HUES48 (cell line): ENCODE data around the gene HRK.
A peak's percentile ranks its signal among the peaks of the same experiment; 100 is the strongest.

Experiments
- H3K27ac ChIP-seq: one replicate; pipeline ENCODE4 v1.7.0; 2013; ENCODE audit warnings: low read depth, low read length, inconsistent platforms
- H3K27me3 ChIP-seq: 2 replicates; pipeline ENCODE4 v1.6.1; 2013; ENCODE audit warnings: mild to moderate bottlenecking, low read length; ENCODE audit not compliant: control insufficient read depth, insufficient read depth
- H3K36me3 ChIP-seq: 2 replicates; pipeline ENCODE4 v1.6.1; 2013; ENCODE audit warnings: low read length; ENCODE audit not compliant: control insufficient read depth, insufficient read depth
- H3K4me1 ChIP-seq: 2 replicates; pipeline ENCODE4 v1.6.1; 2013; ENCODE audit warnings: mild to moderate bottlenecking, low read length; ENCODE audit not compliant: control insufficient read depth, insufficient read depth
- H3K4me3 ChIP-seq: 2 replicates; pipeline ENCODE4 v1.5.1; 2013; ENCODE audit warnings: mild to moderate bottlenecking, low read depth, low read length
- H3K9ac ChIP-seq: 2 replicates; pipeline ENCODE4 v1.6.1; 2013; ENCODE audit warnings: mild to moderate bottlenecking, low read depth, low read length, moderate library complexity
- H3K9me3 ChIP-seq: 2 replicates; pipeline ENCODE4 v1.6.1; 2013; ENCODE audit warnings: low read length; ENCODE audit not compliant: control insufficient read depth, insufficient read depth

The HRK gene

DNA sequence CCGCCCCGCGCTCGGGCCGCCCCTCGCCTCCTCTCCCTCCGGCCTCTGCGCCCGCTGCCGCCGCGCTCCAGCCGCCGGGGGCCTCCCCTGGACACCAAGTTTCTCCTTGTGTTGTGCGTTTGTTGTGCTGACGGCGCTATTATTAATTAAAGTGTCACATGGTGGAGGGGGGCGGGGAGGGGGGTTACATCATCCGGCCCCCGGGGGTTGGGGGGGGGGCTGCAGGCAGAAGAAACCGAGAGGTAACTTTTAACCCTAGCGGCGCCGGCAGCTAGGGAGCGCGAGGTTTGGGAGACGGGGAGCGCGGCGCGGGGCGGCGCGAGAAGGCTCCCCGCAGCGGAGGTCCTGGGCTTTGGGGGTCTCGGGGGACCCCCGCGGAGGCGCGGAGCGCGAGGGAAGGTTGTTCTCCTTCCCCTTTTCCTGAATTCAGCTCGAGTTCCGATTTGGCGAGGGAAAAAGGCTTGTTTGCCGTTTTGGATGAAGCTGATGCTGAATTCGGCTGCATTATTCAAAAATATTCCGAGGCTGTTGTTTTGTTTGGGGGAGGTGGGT lies at the start of gene HRK:
Gene HRK, minus strand, starts transcription at position 117 of the 552 bp plus-strand sequence. CDS start 134 bp downstream, outside the sequence.
- Histone ChIP-seq H3K27ac (no peak within 1 kb of the TSS), H3K4me1 (peaks cover 26% of the 10 kb centered on the region), H3K36me3 (no peaks in the 10 kb centered on the region), H3K4me3 (peak within 1 kb of the TSS; percentile 78), H3K9me3 (no peaks in the 10 kb centered on the region), H3K9ac (peak within 1 kb of the TSS; percentile 70; the same call in 1 of the 2 replicates), H3K27me3 (peaks cover 70% of the 10 kb centered on the region)

DNA sequence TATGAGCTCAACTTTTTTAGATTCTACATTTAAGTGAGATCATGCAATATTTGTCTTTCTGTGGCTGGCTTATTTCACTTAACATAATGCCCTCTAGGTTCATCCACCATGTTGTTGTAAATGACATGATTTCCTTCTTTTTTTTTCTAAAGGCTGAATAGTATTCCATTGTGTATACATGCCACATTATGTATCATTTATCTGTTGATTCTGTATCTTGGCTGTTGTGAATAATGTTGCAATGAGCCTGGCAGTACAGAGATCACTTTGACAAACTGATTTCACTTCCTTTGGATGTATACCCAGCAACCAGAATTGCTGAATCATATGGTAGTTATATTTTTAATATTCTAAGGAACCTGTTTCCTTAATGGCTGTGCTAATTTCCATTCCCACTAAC lies 48.6 kb upstream of the HRK start:
- H3K27ac ChIP-seq, result no peak overlapping the region
- no peak overlapping the region for H3K4me3 ChIP-seq
- peaks cover 23% of the 10 kb centered on the region for H3K36me3 ChIP-seq

DNA sequence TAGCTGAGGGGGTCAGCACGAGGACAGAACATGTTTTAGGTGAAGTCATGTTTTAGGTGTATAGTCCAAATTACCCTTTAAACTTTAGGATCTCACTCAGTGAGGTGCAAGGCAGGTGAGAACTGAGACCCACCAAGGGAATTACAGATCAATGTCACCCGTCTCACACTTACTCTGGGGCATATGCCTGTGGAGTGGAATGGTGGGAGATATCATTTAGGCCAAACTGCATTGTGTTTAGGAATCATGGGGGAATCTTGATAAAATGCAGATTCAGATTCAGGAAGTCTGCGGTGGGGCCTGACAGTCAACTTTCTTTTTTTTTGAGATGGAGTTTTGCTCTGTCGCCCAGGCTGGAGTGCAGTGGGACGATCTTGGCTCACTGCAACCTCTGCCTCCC lies 47.3 kb upstream of the HRK start:
- Histone ChIP-seq H3K27ac (no peak overlapping the region), H3K4me1 (peaks cover 5% of the 10 kb centered on the region), H3K9ac (no peak overlapping the region), H3K36me3 (peaks cover 23% of the 10 kb centered on the region), H3K9me3 (no peaks in the 10 kb centered on the region), H3K4me3 (no peak overlapping the region), H3K27me3 (no peaks in the 10 kb centered on the region)

More for the DNA sequence above, 48.6 kb upstream of the HRK start:
- H3K4me1 ChIP-seq, result peaks cover 5% of the 10 kb centered on the region
- no peaks in the 10 kb centered on the region for H3K27me3 ChIP-seq
- no peaks in the 10 kb centered on the region for H3K9me3 ChIP-seq
- H3K9ac ChIP-seq, result no peak overlapping the region

DNA sequence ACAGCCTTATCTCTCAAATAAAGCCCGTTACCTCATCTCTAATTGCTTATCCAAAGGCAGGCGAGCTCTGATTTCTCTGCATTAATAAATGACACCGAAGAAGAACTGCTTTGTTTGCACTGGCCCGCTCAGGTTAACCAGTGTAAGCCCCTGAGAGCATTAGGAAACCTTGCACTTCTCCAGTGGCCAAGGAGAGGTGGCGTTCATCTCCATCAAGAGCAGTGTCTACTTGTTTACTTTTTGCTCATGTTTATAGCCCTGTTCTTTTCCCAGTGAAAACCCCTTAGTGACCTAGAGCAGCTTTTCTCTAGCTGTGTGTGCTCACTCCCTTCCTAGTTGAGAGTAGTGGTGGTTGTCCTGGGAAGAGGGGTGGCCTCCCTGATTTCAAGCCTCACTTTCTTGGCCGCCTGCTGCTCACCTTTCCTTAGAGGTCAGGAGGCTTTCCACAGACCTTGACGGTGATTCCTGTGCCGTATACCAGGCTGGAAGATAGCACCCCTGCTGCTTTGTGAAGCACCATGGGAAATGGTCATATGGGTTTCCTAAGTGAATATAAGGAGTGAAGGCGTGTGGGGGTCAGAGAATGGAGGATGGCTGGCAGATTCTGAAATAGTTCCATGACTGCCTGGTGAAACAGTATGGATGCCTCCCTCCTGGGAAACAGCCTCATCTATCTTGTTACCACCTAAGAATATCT lies 46.2 kb upstream of the HRK start:
- no peaks in the 10 kb centered on the region for H3K27me3 ChIP-seq
- H3K4me3 ChIP-seq, result no peak overlapping the region
- no peak overlapping the region for H3K27ac ChIP-seq
- no peaks in the 10 kb centered on the region for H3K9me3 ChIP-seq
- H3K9ac ChIP-seq, result no peak overlapping the region
- peaks cover 5% of the 10 kb centered on the region for H3K4me1 ChIP-seq
- peaks cover 23% of the 10 kb centered on the region for H3K36me3 ChIP-seq

DNA sequence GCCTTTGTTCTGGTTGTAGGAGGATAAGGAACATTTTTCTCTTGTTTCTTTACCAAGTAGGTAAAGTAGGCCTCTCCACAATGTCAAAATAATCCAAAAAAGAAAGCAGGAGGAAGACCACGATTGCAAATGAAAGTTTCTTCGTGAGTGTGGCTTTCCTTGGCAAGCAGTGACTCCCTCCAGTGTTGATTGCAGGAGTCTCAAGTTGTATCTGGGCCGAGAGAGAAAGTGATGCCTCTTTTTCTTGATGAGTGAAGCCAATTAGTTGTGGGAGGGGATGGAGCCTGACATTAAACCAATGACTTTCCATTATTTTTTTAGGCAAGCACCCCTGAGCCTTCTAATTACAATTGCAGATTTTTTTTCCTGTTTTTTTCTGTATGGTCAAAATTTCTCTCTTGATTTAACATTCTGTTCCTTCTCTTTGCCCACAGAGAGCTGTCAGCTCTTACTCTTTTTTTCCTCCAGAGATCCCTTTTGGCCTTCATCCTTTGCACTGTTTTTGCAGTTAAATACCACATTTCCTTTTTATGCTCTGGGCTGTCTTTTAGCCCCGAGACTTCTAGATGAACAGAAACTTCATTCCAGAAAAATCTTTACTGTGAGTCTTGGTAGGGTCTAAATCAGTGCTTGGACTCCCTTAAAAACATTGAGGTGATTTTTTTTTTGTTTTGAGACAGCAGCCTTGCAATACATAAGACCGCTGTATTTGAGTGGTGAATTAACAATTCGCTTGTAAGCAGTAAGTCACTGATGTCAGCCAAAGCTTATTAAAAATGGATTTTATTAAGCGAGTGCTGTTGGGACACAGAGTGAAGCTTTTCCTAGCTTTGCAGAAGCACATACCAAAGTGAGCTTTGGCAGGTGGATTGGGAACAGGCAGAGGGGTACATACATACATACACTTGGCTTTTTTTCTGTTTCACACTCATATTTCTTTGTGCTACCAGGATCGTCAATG lies 45.3 kb upstream of the HRK start:
- H3K36me3 ChIP-seq, result peaks cover 16% of the 10 kb centered on the region
- no peak overlapping the region for H3K4me3 ChIP-seq
- no peaks in the 10 kb centered on the region for H3K27me3 ChIP-seq
- H3K9me3 ChIP-seq, result no peaks in the 10 kb centered on the region
- H3K27ac ChIP-seq, result no peak overlapping the region
- no peak overlapping the region for H3K9ac ChIP-seq
- H3K4me1 ChIP-seq, result peaks cover 5% of the 10 kb centered on the region

DNA sequence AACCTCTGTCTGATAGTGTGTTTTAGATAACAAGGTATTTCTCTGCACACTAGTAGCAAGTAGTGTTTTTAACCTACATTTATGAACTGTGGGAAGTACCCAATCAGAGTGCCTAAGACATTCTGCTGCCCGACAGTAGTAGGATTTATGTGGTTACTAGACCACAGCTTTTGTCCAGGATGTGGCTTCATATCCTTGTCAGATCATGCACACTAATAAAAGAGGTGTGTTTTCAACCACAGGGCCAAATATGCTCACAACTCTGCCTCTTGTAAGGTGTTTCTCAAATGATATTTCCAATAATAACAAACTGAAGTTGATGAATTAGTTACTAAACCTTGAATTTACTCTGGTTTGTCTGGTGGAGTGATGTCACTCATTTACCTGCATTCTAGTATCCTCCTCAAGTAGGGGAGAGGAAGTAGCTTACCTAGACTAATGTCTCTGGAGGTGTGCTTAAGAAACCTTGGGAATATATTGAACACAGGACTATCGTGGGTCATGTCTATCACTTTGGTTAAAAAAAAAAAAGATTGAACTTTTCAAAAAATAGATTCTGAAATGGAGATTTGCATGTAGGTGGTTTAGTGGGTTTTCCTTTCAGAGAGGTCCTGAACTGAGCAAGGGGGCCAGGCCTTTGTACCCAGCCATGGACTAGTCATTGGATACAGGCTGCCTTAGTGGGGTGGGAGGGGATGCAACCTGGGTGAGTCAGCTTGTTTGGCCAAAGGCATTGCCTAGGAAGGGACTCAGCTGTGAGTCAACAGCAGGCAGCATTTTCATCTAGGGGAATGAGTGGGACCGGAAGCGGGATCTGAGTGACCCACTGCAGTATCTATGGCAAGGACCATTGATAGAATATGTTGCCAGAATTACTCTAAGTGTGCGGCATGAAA lies 43.6 kb upstream of the HRK start:
- no peaks in the 10 kb centered on the region for H3K27me3 ChIP-seq
- H3K4me1 ChIP-seq, result peaks cover 14% of the 10 kb centered on the region
- no peaks in the 10 kb centered on the region for H3K9me3 ChIP-seq
- H3K27ac ChIP-seq, result peak overlapping the region; percentile 40
- no peak overlapping the region for H3K9ac ChIP-seq
- H3K36me3 ChIP-seq, result peaks cover 12% of the 10 kb centered on the region
- no peak overlapping the region for H3K4me3 ChIP-seq

DNA sequence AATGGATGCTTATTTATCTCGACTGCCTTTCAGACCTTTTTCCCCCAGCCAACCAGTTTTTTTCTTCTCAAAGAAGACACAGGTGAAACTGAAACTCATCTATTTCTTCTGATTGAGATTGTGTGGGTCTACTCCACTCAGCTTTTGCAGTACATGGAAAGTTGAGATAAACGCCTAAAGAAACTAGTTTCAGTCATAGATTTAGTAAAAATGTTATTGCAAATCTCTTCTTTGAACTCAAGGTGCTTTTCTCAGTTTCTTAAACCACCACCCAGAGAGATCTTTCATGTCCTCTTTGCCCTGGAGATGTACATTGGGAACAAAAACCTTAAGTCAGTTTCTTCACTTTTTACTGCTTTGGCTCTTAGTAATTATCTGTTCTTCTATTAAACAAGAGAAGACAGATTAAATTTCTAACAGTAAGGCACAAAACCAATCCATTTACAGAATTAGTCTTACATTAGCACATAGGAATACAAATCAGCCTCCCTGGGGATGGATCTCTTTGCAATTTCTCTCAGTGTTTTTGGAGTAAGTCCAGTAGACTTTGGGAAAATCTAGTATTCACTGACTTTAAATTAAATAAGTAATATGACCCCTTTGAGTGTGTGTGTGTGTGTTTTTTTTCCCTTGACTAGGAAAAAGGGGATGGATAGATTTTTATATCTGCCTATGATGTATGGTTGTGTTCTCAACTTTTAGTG lies 41.1 kb upstream of the HRK start:
- H3K9ac ChIP-seq, result no peak overlapping the region
- no peaks in the 10 kb centered on the region; the same call in 1 of the 2 replicates for H3K36me3 ChIP-seq
- no peak overlapping the region for H3K27ac ChIP-seq
- H3K4me3 ChIP-seq, result no peak overlapping the region
- H3K9me3 ChIP-seq, result no peaks in the 10 kb centered on the region
- H3K27me3 ChIP-seq, result no peaks in the 10 kb centered on the region
- H3K4me1 ChIP-seq, result peaks cover 14% of the 10 kb centered on the region

DNA sequence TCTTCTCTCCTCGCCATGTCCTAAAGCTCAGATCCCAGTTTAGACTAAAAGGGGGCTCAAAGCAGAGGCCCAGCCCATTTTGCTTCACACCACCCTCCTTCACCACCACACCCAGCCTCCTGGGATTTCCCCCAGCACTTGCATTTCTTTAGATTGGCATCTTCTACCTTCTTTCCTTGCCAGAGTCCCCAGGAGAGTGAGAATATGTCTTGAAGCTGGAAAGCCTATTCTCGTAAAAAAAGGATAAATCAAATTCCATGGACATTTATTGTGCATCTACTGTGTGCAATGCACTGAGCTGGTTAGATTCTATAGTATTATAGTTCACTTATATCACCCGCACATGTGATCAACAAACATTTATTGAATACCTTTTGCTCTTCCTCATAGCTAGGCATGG lies 39.7 kb upstream of the HRK start:
- Histone ChIP-seq H3K4me1 (peaks cover 14% of the 10 kb centered on the region), H3K4me3 (no peak overlapping the region)

DNA sequence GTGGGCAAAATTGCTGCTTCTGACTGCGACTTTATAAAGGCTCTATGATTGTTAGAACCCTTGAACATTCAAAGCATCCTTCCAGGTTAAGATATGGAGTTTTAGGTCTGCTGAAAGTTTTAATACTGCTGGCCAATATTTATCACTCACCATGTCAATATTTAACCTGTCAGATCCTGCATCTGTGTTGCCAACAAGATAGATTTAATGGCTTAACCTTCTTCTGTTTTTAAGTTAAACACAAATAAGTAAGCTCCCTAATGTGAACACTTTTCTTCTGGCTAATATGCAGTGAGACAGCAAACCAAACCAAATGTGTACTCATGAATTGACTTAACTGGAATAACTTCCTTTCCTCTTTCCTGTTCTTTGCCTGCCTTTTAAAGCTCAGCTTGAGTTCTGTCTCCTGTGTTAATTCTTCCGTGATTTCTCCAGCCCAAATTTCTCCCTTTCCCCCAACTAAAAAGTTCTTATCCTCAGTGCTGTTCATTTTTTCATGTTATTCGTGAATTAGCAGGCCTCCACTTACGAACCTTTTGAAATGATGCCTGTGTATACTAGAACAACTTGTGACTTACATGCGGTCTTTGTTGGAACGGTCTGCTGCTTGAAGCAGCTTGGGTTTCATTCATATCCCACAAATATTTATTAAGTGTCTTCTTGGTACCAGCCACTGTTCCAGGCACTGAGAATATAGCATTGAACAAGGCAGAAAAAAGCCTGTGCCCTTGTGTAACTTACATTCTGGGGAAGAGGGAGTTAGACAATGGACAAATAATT lies 38.7 kb upstream of the HRK start:
- H3K4me1 ChIP-seq, result peaks cover 9% of the 10 kb centered on the region
- H3K9me3 ChIP-seq, result no peaks in the 10 kb centered on the region
- no peak overlapping the region for H3K27ac ChIP-seq
- no peak overlapping the region for H3K9ac ChIP-seq
- no peaks in the 10 kb centered on the region; the same call in 1 of the 2 replicates for H3K36me3 ChIP-seq
- no peak overlapping the region for H3K4me3 ChIP-seq
- no peaks in the 10 kb centered on the region for H3K27me3 ChIP-seq

More for the DNA sequence above, 39.7 kb upstream of the HRK start:
- H3K9ac ChIP-seq, result no peak overlapping the region
- H3K27me3 ChIP-seq, result no peaks in the 10 kb centered on the region
- no peaks in the 10 kb centered on the region for H3K9me3 ChIP-seq
- H3K36me3 ChIP-seq, result no peaks in the 10 kb centered on the region; the same call in 1 of the 2 replicates
- no peak overlapping the region for H3K27ac ChIP-seq
